NCI-H187 treated with DMSO at 0.1 percent for 48 hours (cell line): Measurements from ENCODE around the gene NDUFAF3.

Experiments
- DNase-seq: peaks from one replicate; lab custom pipeline; 2025; lab: John Stamatoyannopoulos, UW

The NDUFAF3 gene

DNA sequence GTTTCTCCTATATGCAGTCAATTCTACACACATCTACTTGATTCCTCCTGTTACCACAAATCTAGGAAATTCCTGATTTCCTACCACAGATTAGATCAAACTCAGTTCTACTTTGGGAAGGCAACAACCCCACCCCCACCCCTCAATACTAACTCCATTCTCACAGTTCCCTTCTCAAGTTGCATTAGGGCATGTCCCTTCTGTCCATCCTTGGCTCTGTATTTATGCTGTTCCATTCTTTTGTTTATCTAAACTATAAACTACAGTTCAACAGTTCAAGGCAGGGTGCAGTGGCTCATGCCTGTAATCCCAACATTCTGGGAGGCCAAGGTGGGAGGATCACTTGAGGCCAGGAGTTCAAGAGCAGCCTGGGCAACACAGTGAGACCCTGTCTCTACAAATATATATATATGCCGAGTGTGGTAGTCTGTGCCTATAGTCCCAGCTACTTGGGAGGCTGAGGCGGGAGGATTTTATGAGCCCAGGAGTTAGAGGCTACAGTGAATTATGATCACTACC is 32.5 kb downstream of the NDUFAF3 start:
- DNase-seq = no peak

DNA sequence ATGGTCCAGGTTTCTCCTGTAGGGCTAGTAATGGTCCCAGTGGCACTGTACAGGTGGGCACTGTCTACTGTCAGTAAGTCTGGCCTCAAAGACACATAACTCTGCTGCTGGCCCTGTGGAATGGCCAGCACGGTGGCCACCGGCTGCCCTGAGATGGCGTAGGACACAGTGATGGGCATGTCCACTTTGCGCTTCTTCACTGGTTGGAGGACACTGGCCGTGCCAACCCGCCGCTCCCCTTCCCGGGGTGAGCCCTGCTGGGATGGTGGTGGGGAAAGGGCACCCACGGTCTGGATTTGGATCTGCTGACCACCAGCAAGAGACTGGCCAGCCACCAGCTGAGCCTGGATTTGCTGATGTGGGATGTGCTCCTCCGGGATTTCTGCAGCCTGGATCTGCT is 35.3 kb downstream of the NDUFAF3 start:
- no peak for DNase-seq

DNA sequence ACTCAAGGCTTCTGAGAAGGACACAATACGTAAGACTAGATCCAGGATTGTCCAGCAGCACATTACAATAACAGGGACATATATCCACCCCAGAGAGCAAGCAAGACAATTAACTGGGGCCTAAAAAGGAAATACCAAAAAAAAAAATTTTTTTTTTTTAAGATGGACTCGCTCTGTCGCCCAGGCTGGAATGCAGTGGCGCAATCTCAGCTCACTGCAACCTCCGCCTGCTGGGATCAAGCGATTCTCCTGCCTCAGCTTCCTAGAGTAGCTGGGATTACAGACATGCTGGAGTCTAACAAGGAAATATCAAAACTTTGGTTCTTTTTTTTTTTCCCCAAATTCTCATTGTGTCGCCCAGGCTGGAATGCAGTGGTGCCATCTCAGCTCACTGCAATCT is 36.1 kb downstream of the NDUFAF3 start:
- DNase-seq = no peak
